HuH-7.5 (cell line): ENCODE data around the gene PRUNE2.

ENCODE experiments used
- DNase-seq: peaks from one replicate; pipeline ENCODE4 v3.0.0; 2011; ENCODE audit warnings: low spot score

Gene PRUNE2

DNA sequence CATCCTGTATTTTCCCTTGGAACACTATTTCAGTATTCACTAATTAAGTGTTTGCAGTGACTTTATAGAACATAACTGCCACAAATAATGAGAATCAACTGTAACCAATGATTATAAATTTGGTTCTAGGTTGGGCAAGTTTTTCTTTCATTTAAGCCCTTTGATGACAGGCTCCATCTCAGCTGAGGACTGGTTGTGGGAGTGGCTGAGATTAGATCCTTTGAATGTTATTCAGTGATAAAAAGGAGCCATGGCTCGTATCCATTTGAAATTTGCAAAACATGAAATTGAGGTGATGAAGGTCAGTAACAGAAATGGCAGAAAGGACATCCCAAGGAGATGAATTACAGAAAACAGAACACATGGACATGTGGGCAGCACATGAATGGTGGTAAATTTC lies 279.8 kb downstream of the PRUNE2 start:
- DNase-seq = no peak

GRCh38 chr9:76624391-76625048 lies 281.4 kb downstream of the PRUNE2 start:
- DNase-seq = no peak

DNA sequence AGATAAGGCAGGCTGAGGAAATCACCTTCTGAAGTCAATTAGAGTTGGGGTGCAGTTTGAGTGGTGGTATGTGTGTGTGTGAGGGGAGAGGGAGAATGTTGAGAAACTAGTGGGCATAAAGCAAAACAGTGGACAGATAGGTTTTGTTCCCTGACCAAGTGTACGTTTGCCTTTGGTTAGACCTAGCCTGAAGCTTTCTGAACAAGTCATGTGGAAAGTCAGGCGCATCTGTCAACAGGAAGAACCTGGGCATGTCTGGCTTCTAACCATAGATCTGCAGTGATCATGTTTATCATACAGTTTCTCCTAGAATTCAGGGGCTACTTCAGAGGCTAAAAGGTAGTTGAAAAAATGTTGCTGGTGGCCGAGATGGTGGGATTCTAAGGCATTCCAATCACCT lies 284.9 kb downstream of the PRUNE2 start:
- DNase-seq = no peak

GRCh38 chr9:76620581-76620980 lies 285.3 kb downstream of the PRUNE2 start:
- DNase-seq = no peak

DNA sequence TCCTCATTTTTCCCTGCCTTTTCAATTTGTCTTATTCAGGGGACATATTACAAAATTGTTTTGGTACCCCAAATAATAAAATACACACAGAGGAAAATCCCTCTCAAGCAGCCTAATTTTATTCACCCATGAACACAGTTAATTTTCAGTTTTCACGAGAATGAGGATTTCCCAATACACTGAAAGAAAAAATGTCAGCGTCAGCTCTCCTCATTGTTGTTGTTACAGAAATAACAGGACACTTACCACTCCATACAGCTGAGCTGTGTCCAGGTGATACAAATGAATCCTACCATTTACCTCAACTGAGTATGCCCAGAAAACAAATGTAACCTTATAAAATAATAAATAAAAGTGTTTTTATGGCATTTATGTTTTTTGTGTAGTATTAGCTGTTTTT lies 286.3 kb downstream of the PRUNE2 start:
- no peak for DNase-seq

DNA sequence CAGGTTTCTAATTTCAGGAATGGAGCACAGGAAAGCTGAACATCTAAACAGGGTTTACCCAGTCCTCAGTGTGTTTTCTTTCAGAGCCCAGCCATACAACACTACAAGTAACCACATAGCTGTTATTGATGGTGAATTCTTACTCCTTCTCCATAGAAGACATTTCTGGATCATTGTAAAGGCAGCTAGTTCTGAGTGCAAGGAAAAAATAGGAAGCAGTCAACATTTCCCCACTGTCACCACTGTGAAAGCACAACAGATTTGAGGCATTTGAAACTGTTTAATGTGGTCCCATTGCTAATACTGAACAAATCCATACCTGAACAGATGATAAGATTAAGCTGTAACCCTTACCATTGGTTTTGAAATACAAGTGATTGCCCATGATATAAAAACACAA lies 286.7 kb downstream of the PRUNE2 start:
- DNase-seq = no peak

- no peak for DNase-seq
Observed at GRCh38 chr9:76618762-76619161, 287.2 kb downstream of the PRUNE2 start.

DNA sequence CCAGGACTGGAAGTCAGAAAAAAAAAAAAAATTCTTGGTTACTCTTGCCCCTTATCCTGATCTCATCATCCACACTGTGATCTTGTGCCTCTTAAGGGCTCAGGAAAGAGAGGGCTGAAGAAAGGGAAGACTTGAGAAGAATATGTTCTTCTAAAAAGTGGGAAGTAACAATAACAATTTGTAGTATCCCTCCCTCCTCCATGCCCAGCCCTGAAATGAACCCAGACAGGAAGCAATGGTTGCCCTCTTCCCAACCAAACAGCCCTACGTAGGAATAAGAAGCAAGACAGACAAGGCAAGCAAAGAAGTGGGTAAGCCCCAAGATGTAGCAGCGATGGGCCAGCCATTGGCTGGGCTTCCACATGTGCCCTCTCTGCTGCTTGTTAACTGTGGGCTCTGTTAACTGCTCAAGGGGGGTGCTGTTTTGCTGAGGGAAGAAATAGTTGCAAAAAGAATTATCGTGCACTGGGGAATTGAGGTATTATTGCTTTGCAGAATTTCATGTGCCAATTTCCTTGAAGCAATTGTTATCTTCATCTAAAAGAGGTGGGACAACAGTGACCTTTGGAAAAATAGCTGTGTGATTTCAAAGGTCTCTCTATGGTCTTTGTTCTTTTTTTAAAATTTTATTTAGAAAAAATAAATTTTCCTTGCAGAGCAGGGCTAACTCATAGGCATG lies 288.3 kb downstream of the PRUNE2 start:
- DNase-seq = no peak

- DNase-seq = no peak
Observed at GRCh38 chr9:76616780-76617179, 289.1 kb downstream of the PRUNE2 start.

DNA sequence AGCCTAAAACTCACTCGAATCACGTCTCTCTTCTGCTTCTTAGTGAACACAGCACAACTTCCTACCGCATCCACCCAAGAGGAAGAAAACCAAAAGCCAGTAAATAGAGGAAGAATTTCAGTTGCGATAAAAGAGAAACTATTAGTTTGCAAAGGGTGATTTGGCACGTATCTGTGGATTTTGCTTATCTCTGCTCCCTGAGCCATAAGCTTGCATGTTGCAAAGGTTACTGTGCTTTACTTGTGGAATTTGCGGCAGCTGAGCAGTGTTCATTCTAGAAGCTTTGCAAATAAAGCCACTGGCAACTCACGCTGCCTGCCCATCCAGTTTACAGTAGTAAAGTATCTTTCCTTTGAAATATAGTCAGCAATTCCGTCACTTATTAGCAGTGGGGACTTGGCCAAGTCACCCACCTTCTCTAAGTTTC lies 290.7 kb downstream of the PRUNE2 start:
- DNase-seq = no peak

DNA sequence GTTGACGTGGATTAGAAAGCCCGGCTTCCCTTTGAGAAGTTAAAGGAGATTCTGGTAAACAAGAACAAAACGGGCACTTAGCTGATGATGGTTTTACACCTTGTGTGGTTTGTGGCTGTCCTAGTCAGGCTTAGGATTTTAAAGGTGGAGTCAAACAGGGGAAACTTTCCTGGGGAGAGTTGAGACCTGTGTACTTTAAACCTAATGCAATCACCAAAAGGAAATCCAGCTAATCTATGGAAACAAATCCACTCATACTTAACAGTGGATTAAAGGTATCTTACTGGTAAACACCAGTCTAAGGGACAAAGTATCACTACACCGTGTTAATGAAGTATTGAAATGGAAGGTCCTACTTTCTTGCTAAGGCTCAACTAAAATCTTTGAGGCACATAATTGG lies 291.9 kb downstream of the PRUNE2 start:
- no peak for DNase-seq

DNA sequence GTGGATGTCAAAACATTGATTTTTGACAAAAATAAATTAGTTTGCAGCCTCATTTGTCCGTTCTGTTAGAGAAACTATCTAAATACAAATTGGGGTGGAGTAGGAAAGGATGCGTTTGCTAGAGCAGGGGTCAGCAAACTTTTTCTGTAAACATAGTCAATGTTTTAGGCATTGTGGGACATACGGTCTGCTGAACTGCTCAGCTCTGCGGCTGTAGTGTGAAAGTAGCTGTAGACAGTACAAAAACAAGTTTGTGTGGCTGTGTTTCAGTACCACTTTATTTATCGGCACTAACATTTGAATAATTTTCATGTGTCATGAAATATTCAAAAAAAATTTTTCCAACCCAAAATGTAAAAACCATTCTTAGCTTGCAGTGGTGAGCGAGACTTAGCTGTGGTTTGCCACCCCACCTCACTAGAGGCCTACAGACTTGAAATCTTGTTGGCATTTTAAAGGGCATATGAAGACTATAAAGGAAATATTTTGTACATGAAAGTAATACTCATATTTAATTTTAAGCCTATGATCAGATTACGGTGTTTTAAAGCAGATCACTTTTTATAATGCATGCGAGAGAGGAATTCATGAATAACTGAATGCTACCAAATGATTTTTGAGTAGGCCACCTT lies 292.6 kb downstream of the PRUNE2 start:
- no peak for DNase-seq

DNA sequence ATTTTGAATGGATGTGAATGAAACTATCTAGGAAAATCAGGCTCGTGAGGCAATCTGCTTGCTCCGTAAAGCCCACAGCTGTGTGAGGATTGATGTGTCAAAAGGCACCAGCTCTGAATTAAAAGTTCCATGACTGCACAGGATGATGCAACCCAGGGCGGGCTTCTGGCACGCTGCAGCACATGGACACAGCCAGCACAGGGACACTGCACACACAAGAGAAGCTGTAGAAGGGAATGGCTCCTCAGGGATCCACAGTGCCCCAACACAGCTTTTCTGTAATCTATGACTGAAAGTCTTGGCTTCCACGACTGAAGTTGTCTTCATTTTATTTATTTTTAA lies 295.9 kb downstream of the PRUNE2 start:
- DNase-seq = no peak

DNA sequence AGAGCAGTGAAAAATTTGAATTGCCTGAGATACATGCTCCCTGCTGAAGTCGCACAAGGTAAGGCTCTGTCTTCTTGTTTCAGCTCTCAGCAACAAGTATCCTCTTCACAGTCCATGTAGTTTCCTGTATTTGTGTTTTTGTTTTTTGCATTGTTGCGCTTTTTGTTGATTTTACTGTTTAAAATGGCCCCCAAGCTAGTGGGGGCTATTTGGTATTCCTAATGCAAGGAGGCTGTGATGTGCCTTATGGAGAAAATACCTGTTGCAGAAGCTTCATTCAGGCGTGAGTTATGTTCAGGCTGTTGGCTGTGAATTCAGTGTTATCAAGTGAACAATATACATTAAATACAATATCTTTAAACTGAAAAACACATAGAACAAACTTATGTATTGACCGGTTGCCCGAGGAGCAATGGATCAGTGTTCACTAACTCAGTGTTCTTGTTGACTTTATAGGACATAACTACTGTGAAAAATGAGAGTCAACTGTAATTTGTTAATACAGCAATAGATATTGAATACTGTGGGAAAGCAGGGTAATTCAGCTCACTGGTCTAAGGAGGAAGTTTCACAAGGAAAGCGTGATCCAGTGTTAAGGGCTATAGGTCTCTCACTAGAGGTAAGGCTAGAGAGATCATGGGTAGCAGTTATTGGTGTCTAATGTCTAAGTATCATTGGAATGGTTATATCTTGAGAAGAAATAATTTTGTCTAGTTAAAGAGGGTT lies 296.5 kb downstream of the PRUNE2 start:
- DNase-seq = no peak

DNA sequence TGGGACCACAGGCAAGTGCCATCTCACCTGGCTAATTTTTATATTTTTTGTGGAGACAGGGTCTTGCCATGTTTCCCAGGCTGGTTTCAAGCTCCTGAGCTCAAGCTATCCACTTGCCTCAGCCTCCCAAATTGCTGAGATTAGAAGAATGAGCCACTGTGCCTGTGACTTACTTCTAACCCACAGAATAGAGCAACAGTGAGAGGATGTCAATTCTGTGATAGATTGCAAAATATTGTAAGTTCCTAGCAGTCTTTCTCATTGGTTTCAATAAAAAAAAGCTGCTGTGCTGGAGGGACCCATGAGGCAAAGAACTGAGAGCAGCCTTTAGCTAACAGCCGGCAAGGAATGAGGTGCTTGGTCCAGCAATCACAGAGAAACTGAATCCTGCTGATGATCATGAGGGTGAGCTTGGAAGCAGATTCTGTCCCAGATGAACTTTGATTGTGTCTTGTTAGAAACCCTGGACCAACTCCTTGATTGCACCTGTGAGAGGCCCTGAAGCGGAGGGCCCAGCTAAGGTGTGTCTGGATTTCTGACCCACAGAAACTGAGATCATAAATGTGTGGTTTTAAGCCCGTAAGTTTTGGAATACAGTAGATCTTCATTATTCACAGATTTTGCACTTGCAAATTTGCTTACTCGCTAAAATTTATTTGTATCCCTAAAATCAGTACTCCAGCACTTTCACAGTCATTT lies 297.2 kb downstream of the PRUNE2 start:
- DNase-seq = no peak

DNA sequence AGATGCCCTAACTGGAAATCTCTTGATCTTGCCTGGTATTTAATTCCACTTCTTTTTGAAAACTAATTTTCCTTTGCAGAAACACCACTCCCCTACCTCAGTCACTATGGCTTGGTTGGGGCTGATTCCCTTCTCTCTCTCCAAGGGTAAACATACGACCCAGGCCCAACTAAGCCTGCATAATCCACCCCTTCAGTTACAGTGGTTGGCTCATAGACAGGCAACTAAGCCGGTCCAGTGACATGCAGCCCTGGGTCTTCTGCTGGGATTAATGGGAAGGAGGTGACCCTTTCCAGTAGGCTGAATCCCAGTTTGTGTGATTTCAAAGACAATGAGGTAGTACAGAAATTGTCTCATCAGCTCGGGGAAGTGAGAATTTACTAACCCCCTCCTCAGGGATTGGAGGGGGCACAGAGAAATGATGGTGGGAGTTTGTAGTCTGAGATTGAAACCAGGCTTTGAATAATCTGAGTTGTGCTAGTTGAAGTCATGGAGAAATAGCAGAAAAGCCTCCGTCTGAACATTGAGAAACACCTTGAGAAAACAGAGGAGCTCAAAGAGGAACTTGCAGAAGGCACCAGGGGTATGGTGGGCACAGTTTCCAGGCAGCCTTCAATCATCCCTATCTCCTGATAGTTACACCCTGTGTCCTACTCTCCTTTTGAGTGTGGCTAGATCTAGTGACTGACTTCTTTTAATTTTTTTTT lies 298.0 kb downstream of the PRUNE2 start:
- no peak for DNase-seq

GRCh38 chr9:76605321-76605900 lies 300.5 kb downstream of the PRUNE2 start:
- no peak for DNase-seq

DNA sequence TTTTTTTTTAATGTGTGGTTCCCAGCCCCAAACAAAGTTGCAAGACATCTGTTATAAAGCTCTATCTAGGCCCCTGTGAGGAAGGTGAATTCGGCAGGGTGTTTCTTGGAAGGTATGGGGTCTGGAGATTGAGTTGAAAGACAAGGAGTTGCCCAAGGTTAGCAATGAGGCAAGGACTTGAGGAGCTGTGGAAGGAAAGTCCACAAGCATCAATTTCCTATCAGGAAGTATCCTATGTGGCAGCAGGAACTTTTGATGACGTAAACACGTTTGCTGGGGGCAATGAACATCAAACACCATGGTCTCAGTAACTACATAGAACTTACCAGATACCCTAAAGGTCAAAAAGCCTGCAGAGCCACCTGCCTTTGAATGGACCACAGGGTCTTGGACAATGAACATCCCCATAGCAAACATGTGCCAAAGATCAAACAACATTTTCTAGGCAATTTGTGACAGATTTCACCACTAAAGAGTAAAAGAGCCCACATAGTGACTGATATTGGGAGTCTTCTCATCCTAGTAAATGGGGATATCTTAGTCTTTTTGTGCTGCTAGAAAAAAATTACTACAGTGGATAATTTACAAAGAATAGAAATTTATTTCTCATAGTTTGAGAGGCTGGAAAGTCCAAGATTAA lies 301.9 kb downstream of the PRUNE2 start:
- DNase-seq = no peak

GRCh38 chr9:76603448-76603895 lies 302.4 kb downstream of the PRUNE2 start:
- no peak for DNase-seq

GRCh38 chr9:76602199-76602598 lies 303.7 kb downstream of the PRUNE2 start:
- DNase-seq = no peak
